ENCODE results near the gene LIX1L.
A peak's percentile ranks its signal among the peaks of the same experiment; 100 is the strongest.

The LIX1L gene

DNA sequence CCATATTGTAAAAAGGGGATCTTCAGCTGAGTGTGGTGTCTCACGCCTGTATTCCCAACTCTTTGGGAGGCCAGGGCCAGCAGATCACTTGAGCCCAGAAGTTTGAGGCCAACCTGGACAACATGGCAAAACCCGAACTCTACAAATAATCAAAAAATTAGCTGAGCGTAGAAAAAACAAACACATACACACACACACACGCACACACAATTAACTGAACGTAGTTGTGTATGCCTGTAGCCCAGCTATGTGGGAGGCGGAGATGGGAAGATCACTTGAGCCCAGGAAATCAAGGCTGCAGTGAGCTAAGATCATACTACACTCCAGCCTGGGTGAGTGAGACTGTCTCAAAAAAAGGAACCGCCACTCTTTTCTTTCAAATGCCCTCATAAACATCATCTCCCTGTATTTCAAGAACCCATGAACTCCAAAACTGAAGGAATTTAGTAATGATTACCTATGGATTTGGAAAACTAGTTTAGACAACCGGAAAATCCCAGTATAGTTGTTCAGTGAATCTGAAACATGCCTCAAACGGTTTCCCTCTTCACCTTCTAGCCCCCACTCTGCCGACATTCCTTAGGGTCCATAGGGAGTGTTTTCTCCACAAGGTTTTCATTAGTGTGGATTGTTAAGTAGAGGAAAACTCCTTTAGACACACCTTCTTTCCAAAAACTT is 34.1 kb upstream of the LIX1L start:
- Histone ChIP-seq H3K79me2 (ENCODE audit: low read length) (peaks cover 37% of the 10 kb centered on the region), H3K9me2 (replicated peaks; ENCODE audit: insufficient read depth, low read length) (no peaks in the 10 kb centered on the region), H3K36me3 (replicated peaks; ENCODE audit: insufficient read depth, low read length) (peaks cover 26% of the 10 kb centered on the region), H3K27me3 (replicated peaks; ENCODE audit: insufficient read depth, low read length) (no peaks in the 10 kb centered on the region), H3K4me1 (ENCODE audit: low read length) (peaks cover 21% of the 10 kb centered on the region), H3K9ac (ENCODE audit: low read length) (no peak overlapping the region), H4K20me1 (ENCODE audit: insufficient read depth, low read length) (peaks cover 18% of the 10 kb centered on the region; the same call in 1 of the 2 replicates), H2AFZ (ENCODE audit: low read length) (no peak overlapping the region), H3F3A (ENCODE audit: insufficient read depth, low read length) (peaks cover 66% of the 10 kb centered on the region), H3K4me3 (ENCODE audit: low read length) (no peak overlapping the region), H3K4me2 (ENCODE audit: low read depth, low read length) (no peak overlapping the region), H3K9me3 (replicated peaks; ENCODE audit: insufficient read depth, low read length) (no peaks in the 10 kb centered on the region), H3K27ac (ENCODE audit: low read length) (peak overlapping the region; percentile 11; the same call in 1 of the 2 replicates)
- TF ChIP-seq EZH2phosphoT487 (IDR thresholded peaks at IDR 0.05; ENCODE audit: low read length) (no peak), EZH2 (optimal IDR thresholded peaks at IDR 0.05; ENCODE audit: low read depth, low read length) (no peak)
- TF ChIP-seq, protein P1, sequence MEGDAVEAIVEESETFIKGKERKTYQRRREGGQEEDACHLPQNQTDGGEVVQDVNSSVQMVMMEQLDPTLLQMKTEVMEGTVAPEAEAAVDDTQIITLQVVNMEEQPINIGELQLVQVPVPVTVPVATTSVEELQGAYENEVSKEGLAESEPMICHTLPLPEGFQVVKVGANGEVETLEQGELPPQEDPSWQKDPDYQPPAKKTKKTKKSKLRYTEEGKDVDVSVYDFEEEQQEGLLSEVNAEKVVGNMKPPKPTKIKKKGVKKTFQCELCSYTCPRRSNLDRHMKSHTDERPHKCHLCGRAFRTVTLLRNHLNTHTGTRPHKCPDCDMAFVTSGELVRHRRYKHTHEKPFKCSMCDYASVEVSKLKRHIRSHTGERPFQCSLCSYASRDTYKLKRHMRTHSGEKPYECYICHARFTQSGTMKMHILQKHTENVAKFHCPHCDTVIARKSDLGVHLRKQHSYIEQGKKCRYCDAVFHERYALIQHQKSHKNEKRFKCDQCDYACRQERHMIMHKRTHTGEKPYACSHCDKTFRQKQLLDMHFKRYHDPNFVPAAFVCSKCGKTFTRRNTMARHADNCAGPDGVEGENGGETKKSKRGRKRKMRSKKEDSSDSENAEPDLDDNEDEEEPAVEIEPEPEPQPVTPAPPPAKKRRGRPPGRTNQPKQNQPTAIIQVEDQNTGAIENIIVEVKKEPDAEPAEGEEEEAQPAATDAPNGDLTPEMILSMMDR (IDR thresholded peaks at IDR 0.05; ENCODE audit: low read length): no peak
- DNase-seq: peak; percentile 42

DNA sequence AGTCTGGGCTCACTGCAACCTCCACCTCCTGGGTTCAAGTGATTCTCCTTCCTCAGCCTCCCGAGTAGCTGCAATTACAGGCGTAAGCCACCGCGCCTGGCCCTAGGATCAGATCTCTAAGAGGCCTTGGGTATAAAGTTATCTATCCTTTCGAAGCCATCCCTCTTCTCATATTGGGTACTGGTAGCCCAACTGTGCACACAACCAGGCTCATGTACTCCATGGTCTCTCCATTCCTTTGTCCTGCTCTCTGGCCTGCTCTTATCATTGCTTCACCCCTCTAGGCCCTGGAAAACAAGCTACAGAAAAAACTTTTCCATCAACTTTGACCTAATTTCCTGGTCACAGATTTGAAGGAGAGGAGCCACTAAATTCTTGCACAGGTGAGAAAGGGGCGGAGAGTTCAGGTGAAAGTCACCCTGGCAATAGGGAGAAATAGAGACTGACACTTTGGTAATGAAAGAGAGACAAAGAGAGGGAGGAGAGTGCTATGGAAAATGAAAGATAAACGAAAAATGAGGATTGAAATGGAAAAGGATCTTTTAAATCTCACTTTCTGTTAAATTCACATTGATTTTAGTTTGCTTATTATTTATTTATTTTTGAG is 32.5 kb upstream of the LIX1L start:
- Histone ChIP-seq H4K20me1 (ENCODE audit: insufficient read depth, low read length) (peaks cover 17% of the 10 kb centered on the region; the same call in 1 of the 2 replicates), H3F3A (ENCODE audit: insufficient read depth, low read length) (peaks cover 57% of the 10 kb centered on the region), H3K36me3 (replicated peaks; ENCODE audit: insufficient read depth, low read length) (peaks cover 26% of the 10 kb centered on the region), H3K9me2 (replicated peaks; ENCODE audit: insufficient read depth, low read length) (no peaks in the 10 kb centered on the region), H3K4me3 (ENCODE audit: low read length) (no peak overlapping the region), H3K9me3 (replicated peaks; ENCODE audit: insufficient read depth, low read length) (no peaks in the 10 kb centered on the region), H2AFZ (ENCODE audit: low read length) (no peak overlapping the region), H3K79me2 (ENCODE audit: low read length) (peaks cover 21% of the 10 kb centered on the region), H3K9ac (ENCODE audit: low read length) (no peak overlapping the region), H3K4me2 (ENCODE audit: low read depth, low read length) (no peak overlapping the region), H3K27ac (ENCODE audit: low read length) (peak overlapping the region; percentile 1; the same call in 1 of the 2 replicates), H3K4me1 (ENCODE audit: low read length) (peaks cover 33% of the 10 kb centered on the region), H3K27me3 (replicated peaks; ENCODE audit: insufficient read depth, low read length) (no peaks in the 10 kb centered on the region)
- TF ChIP-seq EZH2phosphoT487 (IDR thresholded peaks at IDR 0.05; ENCODE audit: low read length): no peak
- no peak for TF ChIP-seq EZH2 (optimal IDR thresholded peaks at IDR 0.05; ENCODE audit: low read depth, low read length)
- TF ChIP-seq, protein P1 (IDR thresholded peaks at IDR 0.05; ENCODE audit: low read length): no peak
- no peak for DNase-seq

DNA sequence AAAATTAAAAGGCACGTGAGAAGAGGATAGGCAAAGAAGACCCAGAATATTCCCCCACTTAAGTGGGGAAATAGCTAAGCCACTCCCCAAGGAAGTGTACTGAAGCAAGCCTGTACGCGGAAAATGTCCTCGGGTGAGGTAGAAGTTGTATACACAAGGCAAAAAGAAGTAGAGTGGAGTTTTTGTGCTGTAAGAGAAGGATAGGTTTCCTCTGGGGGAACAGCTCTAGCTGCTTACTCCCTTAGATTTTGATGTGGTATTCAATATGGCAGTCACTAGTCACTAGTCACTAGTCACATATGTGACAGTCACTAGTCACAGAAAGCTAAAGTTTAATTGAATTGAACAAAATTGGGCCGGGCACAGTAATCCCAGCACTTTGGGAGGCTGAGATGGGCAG is 31.0 kb upstream of the LIX1L start:
- peaks cover 57% of the 10 kb centered on the region for H3F3A ChIP-seq (ENCODE audit: insufficient read depth, low read length)
- no peak for DNase-seq

More for the DNA sequence above, 31.0 kb upstream of the LIX1L start:
- H4K20me1 ChIP-seq (ENCODE audit: insufficient read depth, low read length): 0 out of 2 replicates have a peak, but pooled peaks cover 4% of the 10 kb centered on the region
- no peaks in the 10 kb centered on the region for H3K27me3 ChIP-seq (replicated peaks; ENCODE audit: insufficient read depth, low read length)
- TF ChIP-seq, protein P1 (IDR thresholded peaks at IDR 0.05; ENCODE audit: low read length): no peak
- TF ChIP-seq EZH2 (optimal IDR thresholded peaks at IDR 0.05; ENCODE audit: low read depth, low read length) (no peak), EZH2phosphoT487 (IDR thresholded peaks at IDR 0.05; ENCODE audit: low read length) (no peak)
- H3K27ac ChIP-seq (ENCODE audit: low read length): no peak overlapping the region
- peaks cover 11% of the 10 kb centered on the region for H3K36me3 ChIP-seq (replicated peaks; ENCODE audit: insufficient read depth, low read length)
- H3K4me3 ChIP-seq (ENCODE audit: low read length): no peak overlapping the region
- no peaks in the 10 kb centered on the region for H3K9me3 ChIP-seq (replicated peaks; ENCODE audit: insufficient read depth, low read length)
- peaks cover 38% of the 10 kb centered on the region for H3K4me1 ChIP-seq (ENCODE audit: low read length)
- H3K4me2 ChIP-seq (ENCODE audit: low read depth, low read length): no peak overlapping the region
- no peaks in the 10 kb centered on the region for H3K9me2 ChIP-seq (replicated peaks; ENCODE audit: insufficient read depth, low read length)
- H2AFZ ChIP-seq (ENCODE audit: low read length): no peak overlapping the region
- peaks cover 6% of the 10 kb centered on the region for H3K79me2 ChIP-seq (ENCODE audit: low read length)
- no peak overlapping the region for H3K9ac ChIP-seq (ENCODE audit: low read length)

All from MM.1S (cell line).